ENCODE data around the gene KLHDC8B.

DNA sequence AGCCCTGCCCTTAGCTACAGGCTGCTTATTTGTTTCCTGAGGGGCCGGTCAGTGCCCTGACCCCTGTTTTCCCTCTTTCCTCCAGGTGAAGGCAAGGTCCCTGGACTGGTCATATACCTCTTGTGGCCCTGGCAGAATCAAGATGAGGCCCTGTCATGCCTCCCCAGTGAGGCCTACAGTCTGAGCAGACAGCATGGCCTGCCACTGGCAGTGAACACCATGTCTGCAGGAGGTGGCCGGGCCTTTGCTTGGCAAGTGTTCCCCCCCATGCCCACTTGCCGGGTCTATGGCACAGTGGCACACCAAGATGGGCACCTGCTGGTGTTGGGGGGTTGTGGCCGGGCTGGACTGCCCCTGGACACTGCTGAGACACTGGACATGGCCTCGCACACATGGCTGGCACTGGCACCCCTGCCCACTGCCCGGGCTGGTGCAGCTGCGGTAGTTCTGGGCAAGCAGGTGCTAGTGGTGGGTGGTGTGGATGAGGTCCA is 1.2 kb downstream of the KLHDC8B start:
- TF ChIP-seq, protein P1, sequence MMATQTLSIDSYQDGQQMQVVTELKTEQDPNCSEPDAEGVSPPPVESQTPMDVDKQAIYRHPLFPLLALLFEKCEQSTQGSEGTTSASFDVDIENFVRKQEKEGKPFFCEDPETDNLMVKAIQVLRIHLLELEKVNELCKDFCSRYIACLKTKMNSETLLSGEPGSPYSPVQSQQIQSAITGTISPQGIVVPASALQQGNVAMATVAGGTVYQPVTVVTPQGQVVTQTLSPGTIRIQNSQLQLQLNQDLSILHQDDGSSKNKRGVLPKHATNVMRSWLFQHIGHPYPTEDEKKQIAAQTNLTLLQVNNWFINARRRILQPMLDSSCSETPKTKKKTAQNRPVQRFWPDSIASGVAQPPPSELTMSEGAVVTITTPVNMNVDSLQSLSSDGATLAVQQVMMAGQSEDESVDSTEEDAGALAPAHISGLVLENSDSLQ (IDR thresholded peaks at IDR 0.05): no peak
- TF ChIP-seq TARDBP (IDR thresholded peaks at IDR 0.05): no peak
- TF ChIP-seq ZNF384 (IDR thresholded peaks at IDR 0.05): no peak
- no peak for TF ChIP-seq SP1 (IDR thresholded peaks at IDR 0.05)
- no peak for TF ChIP-seq ARNT (IDR thresholded peaks at IDR 0.05)
- TF ChIP-seq HDGF (IDR thresholded peaks at IDR 0.05; ENCODE audit: borderline replicate concordance): no peak

All from HEK293T (cell line).